ENCODE measurements around the gene MAN1C1.

DNA sequence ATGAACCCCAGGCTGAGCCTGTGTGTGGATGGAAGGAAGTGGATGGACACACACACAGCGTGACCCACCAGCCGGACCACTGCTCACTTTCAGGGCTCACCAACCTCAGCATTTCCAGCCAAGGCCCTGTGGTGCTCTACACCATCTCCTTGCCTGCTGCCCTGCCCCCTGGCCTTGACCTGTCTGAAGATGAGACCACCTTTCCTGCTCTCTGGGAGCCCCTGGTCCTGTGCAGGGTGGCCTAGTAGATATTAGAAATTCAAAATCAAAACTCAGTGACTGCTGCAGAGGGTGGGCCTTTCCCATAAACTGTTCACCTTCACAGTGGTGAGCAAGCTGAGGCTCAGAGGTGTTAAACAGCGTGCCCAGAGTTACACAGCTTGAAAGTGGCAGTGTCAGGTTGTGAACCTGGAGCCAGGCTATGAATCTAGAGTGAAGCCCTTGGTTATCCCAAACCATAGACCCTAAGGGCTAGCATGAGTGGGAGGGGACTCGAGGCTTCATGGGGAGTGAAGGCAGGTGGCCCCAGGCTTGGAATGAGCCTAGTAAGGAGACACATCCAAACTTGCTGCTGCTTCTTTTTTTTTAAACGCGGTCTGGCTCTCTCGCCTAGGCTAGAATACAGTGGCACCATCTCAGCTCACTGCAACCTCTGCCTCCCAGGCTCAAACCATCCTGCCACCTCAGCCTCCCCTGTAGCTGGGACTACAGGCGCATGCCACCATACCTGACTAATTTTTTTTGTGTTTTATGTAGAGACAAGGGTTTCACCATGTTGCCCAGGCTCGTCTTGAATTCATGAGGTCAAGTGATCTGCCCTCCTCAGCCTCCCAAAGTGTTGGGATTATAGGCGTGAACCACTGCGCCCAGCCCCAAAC lies 41.5 kb downstream of the MAN1C1 start:
- no peak for TF ChIP-seq POLR2A (IDR thresholded peaks at IDR 0.05)
- TF ChIP-seq, protein P1, sequence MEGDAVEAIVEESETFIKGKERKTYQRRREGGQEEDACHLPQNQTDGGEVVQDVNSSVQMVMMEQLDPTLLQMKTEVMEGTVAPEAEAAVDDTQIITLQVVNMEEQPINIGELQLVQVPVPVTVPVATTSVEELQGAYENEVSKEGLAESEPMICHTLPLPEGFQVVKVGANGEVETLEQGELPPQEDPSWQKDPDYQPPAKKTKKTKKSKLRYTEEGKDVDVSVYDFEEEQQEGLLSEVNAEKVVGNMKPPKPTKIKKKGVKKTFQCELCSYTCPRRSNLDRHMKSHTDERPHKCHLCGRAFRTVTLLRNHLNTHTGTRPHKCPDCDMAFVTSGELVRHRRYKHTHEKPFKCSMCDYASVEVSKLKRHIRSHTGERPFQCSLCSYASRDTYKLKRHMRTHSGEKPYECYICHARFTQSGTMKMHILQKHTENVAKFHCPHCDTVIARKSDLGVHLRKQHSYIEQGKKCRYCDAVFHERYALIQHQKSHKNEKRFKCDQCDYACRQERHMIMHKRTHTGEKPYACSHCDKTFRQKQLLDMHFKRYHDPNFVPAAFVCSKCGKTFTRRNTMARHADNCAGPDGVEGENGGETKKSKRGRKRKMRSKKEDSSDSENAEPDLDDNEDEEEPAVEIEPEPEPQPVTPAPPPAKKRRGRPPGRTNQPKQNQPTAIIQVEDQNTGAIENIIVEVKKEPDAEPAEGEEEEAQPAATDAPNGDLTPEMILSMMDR (IDR thresholded peaks at IDR 0.05) = no peak
